ENCODE measurements around the gene LRP2.

The LRP2 gene

GRCh38 chr2:169164311-169164710 lies 198.0 kb downstream of the LRP2 start:
- no peak for TF ChIP-seq CTCF (IDR thresholded peaks at IDR 0.05)
- Histone ChIP-seq H3K27me3 (ENCODE audit: control insufficient read depth, insufficient read depth, low read length) (no peaks in the 10 kb centered on the region), H3K9ac (no peak overlapping the region), H3K36me3 (ENCODE audit: control insufficient read depth, insufficient read depth, low read length) (no peaks in the 10 kb centered on the region), H3K9me3 (ENCODE audit: control insufficient read depth, low read length) (no peaks in the 10 kb centered on the region), H3K4me1 (no peaks in the 10 kb centered on the region), H3K4me3 (ENCODE audit: low read depth, low read length) (no peak overlapping the region), H3K4me2 (ENCODE audit: low read length) (no peak overlapping the region), H3K79me2 (no peaks in the 10 kb centered on the region), H2AFZ (no peak overlapping the region), H3K27ac (no peak overlapping the region)

GRCh38 chr2:169162613-169163012 lies 199.7 kb downstream of the LRP2 start:
- no peak overlapping the region for H3K9ac ChIP-seq
- no peaks in the 10 kb centered on the region for H3K36me3 ChIP-seq (ENCODE audit: control insufficient read depth, insufficient read depth, low read length)
- TF ChIP-seq CTCF (IDR thresholded peaks at IDR 0.05) = no peak
- no peak overlapping the region for H2AFZ ChIP-seq
- H3K4me3 ChIP-seq (ENCODE audit: low read depth, low read length) = no peak overlapping the region
- no peak overlapping the region for H3K4me2 ChIP-seq (ENCODE audit: low read length)
- no peaks in the 10 kb centered on the region for H3K4me1 ChIP-seq
- H3K9me3 ChIP-seq (ENCODE audit: control insufficient read depth, low read length) = no peaks in the 10 kb centered on the region
- H3K27ac ChIP-seq = no peak overlapping the region
- no peaks in the 10 kb centered on the region for H3K79me2 ChIP-seq
- no peaks in the 10 kb centered on the region for H3K27me3 ChIP-seq (ENCODE audit: control insufficient read depth, insufficient read depth, low read length)

- H3K9ac ChIP-seq = no peak overlapping the region
- no peak overlapping the region for H2AFZ ChIP-seq
- no peak overlapping the region for H3K27ac ChIP-seq
- H3K27me3 ChIP-seq (ENCODE audit: control insufficient read depth, insufficient read depth, low read length) = no peaks in the 10 kb centered on the region
- H3K79me2 ChIP-seq = no peaks in the 10 kb centered on the region
- no peak overlapping the region for H3K4me2 ChIP-seq (ENCODE audit: low read length)
- H3K4me3 ChIP-seq (ENCODE audit: low read depth, low read length) = no peak overlapping the region
- H3K36me3 ChIP-seq (ENCODE audit: control insufficient read depth, insufficient read depth, low read length) = no peaks in the 10 kb centered on the region
- no peak for TF ChIP-seq CTCF (IDR thresholded peaks at IDR 0.05)
- no peaks in the 10 kb centered on the region for H3K9me3 ChIP-seq (ENCODE audit: control insufficient read depth, low read length)
- H3K4me1 ChIP-seq = no peaks in the 10 kb centered on the region
Measured at GRCh38 chr2:169160926-169161481, 201.3 kb downstream of the LRP2 start.

GRCh38 chr2:169159686-169160085 lies 202.6 kb downstream of the LRP2 start:
- Histone ChIP-seq H3K4me3 (ENCODE audit: low read depth, low read length) (no peak overlapping the region), H3K27ac (no peak overlapping the region), H3K79me2 (no peaks in the 10 kb centered on the region), H3K36me3 (ENCODE audit: control insufficient read depth, insufficient read depth, low read length) (no peaks in the 10 kb centered on the region), H3K4me1 (no peaks in the 10 kb centered on the region), H3K4me2 (ENCODE audit: low read length) (no peak overlapping the region), H2AFZ (no peak overlapping the region), H3K9ac (no peak overlapping the region), H3K27me3 (ENCODE audit: control insufficient read depth, insufficient read depth, low read length) (no peaks in the 10 kb centered on the region), H3K9me3 (ENCODE audit: control insufficient read depth, low read length) (no peaks in the 10 kb centered on the region)
- no peak for TF ChIP-seq CTCF (IDR thresholded peaks at IDR 0.05)

GRCh38 chr2:169158874-169159273 lies 203.5 kb downstream of the LRP2 start:
- Histone ChIP-seq H3K4me2 (ENCODE audit: low read length) (no peak overlapping the region), H3K79me2 (no peaks in the 10 kb centered on the region), H3K9me3 (ENCODE audit: control insufficient read depth, low read length) (no peaks in the 10 kb centered on the region), H3K36me3 (ENCODE audit: control insufficient read depth, insufficient read depth, low read length) (no peaks in the 10 kb centered on the region), H3K4me1 (no peaks in the 10 kb centered on the region), H3K4me3 (ENCODE audit: low read depth, low read length) (no peak overlapping the region), H3K27me3 (ENCODE audit: control insufficient read depth, insufficient read depth, low read length) (no peaks in the 10 kb centered on the region), H3K27ac (no peak overlapping the region), H2AFZ (no peak overlapping the region), H3K9ac (no peak overlapping the region)
- no peak for TF ChIP-seq CTCF (IDR thresholded peaks at IDR 0.05)
